Mucosa of gallbladder (tissue), 1 donor: ENCODE results near the gene CEACAM1. TPM values are rescaled to one million over a fixed set of nuclear protein-coding genes. Genes with fewer than 3 reads are reported as not detected.
"Not testable (repeated sequence)": the region's sequence is repeated elsewhere in the genome, so short reads cannot be mapped to it uniquely, and the experiment has no call there.

Experiments used
- DNase-seq: peaks from one replicate; pipeline ENCODE4 v3.0.0-alpha.2; 2020; ENCODE audit warnings: low spot score
- total RNA-seq: library from RNA; stranded (reverse); gene quantifications from one replicate; pipeline ENCODE4 v1.2.1, GENCODE V29; 2021
- donor health status: DM: no; HTN: no; CAD: no.

Gene CEACAM1
- total RNA-seq, 1 donor from 2014 or later, result 19.5 TPM

- DNase-seq, result no peak
Measured at GRCh38 chr19:42512130-42512636, 16.1 kb downstream of the CEACAM1 start.

- no peak for DNase-seq
Measured at GRCh38 chr19:42511340-42511739, 16.9 kb downstream of the CEACAM1 start.

- no peak for DNase-seq
Measured at GRCh38 chr19:42508892-42509444, 19.3 kb downstream of the CEACAM1 start.

- no peak for DNase-seq
Measured at GRCh38 chr19:42505066-42505465, 23.2 kb downstream of the CEACAM1 start.

- no peak for DNase-seq
Measured at GRCh38 chr19:42501733-42502132, 26.5 kb downstream of the CEACAM1 start.

- not testable (repeated sequence) for DNase-seq
Measured at GRCh38 chr19:42501243-42501642, 27.0 kb downstream of the CEACAM1 start.

GRCh38 chr19:42498169-42498757 is 30.0 kb downstream of the CEACAM1 start:
- no peak for DNase-seq

- DNase-seq, result peak; percentile 58
Measured at GRCh38 chr19:42497492-42498168, 30.7 kb downstream of the CEACAM1 start.

- no peak for DNase-seq
Measured at GRCh38 chr19:42496460-42497133, 31.7 kb downstream of the CEACAM1 start.

- DNase-seq, result no peak
Measured at GRCh38 chr19:42495663-42496062, 32.6 kb downstream of the CEACAM1 start.

- DNase-seq, result no peak
Measured at GRCh38 chr19:42494321-42494720, 34.0 kb downstream of the CEACAM1 start.

- DNase-seq, result no peak
Measured at GRCh38 chr19:42488783-42489521, 39.3 kb downstream of the CEACAM1 start.

GRCh38 chr19:42487798-42488178 is 40.5 kb downstream of the CEACAM1 start:
- no peak for DNase-seq

- DNase-seq, result no peak
Measured at GRCh38 chr19:42487032-42487797, 41.1 kb downstream of the CEACAM1 start.

GRCh38 chr19:42485036-42485435 is 43.2 kb downstream of the CEACAM1 start:
- not testable (repeated sequence) for DNase-seq

- DNase-seq, result peak; percentile 18
Measured at GRCh38 chr19:42480335-42481095, 47.8 kb downstream of the CEACAM1 start.

- DNase-seq, result no peak
Measured at GRCh38 chr19:42479736-42480135, 48.5 kb downstream of the CEACAM1 start.

GRCh38 chr19:42478765-42479311 is 49.4 kb downstream of the CEACAM1 start:
- no peak for DNase-seq

- DNase-seq, result no peak
Measured at GRCh38 chr19:42477933-42478332, 50.3 kb downstream of the CEACAM1 start.

- no peak for DNase-seq
Measured at GRCh38 chr19:42477117-42477516, 51.2 kb downstream of the CEACAM1 start.
